Measurements from ENCODE around the gene ZNF831. TPM values are rescaled to one million over a fixed set of nuclear protein-coding genes. Genes with fewer than 3 reads are reported as not detected.

ZNF831 gene
- total RNA-seq, 1 donor from 2014 or later = 0.32 TPM

DNA sequence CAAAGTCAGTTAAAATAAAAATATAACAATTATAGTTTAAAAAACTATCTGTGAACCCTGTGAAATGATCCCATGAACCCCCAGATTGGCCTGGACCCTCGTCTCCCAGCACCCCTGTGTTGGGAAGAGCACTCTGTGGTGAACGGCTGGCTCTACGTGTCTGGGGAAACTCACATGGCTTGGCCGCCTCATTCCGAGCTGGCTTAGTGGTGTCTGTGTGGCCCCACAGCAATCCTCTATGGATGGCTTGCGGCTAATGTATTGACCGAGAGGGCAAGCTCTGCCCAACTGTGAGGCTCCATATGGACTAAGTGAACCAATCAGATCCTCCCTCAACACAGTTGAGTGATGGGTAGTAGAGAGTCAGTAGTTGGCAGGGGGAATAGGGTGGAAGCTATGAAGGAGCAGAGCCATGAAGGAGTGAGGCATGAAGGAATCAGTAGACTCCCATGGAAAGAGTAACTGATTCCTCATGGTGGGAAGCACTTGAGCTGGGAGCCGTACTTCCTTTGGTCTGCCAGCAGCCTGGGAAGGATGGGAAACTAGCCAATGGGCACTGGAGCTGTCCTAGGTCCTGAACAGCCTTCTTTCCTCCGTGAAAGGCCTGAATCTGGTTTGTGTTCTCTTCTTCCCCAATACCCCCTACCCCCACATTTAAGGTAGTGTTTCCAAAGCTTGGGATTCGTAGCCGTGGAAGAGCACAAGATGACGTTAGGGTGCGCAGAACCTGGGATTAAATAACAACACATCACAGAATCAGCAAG, 21.6 kb upstream of the ZNF831 start:
- peak; percentile 53 for DNase-seq (ENCODE audit: low spot score)

DNA sequence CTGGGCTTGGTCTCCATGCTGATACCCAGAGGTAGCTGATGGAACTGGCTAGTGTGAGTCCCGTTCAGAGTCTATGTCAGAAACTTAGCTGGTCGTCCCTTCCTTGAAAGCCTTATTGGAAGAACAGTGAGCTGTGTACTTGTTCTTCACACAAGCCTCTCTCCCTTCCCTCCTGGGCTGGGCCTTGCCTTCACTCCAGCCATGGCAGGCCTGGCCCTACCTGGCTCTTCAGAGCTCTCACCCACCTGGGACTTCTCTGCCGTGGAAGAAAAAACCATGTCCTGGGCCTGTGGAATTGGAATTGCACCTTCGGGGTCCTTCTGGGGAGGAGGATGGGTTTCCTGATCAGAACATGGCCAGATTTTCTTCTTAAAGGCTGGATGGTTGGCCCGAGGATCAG, 20.3 kb upstream of the ZNF831 start:
- peak; percentile 55 for DNase-seq (ENCODE audit: low spot score)

DNA sequence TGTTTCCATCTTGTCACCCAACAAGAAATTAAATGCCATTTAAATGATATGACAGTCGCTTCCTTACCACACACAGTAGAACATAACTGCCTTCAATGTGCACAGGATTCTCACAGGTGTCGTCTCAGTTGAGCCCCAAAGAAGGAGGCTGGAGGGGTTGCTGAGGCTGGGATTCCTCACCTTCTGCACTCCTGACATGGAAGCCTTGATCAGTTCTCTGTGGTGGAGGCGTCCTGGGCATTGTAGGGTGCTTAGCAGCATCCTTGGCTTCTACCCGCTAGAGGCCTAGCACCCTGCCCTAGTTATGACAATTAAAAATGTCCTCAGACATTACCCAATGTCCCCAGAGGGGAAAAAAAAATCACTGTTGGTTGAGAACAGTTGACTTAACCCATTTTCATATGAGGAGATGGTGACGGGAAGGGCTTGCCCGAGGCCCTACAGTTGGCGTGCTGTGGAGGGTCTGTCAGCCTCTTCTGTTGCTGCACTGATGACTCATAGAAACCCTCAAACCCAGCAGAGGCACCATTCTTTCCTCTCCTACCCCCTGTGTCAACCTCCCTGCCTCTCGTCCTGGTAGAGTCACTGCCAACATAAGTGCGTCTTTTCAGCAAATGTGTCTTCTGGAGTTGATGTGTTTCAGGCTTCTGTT, 19.3 kb upstream of the ZNF831 start:
- peak; percentile 55 for DNase-seq (ENCODE audit: low spot score)

DNA sequence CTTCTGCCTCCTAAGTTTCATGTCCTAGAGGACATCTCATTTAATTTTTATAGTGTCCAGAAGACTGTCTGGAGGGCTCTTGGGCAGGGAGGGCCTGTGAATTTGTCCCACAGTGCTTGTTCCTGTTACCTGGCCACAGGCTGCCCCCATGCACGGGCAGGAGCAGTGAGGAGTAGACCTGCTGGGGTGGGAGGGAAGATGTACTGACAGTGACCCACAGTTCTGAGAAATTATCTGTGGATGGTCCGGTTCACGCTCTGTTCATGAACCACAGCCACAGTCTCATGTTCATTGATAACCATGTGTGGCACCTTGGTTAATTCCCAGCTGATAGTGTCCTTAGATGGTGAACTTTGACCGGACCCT, 18.8 kb upstream of the ZNF831 start:
- no peak for DNase-seq (ENCODE audit: low spot score)

DNA sequence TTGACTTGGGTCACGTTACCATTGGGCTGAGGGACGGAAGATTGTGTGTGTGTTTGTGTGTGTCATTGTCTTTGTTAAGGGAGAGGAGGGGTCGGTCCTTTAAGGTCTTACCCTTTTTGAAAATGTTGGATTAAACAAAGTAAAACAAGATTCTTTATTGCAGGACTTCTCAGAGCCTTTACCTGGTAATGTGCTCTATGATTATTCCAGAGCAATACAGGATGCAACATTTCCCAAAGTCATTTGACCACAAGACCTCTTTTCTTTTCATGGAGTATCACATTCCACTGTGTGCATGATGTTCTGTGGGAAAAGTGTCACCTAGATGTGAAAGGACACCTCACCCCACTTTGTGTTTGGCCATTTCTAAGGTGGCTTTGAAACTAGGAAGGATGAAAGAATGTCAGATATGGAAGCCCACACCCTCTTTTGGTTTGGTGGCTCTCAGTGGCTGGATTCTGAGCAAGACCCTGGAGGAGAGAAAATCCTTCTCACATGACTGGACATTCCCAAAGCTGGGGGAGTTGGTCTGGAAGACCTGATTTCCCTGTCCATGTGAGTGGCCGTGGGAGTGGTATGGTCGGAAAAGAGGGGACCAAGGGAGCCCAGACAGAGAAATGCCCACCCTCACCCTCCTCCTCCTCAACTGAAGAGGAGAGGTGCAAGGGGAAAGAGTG, 18.2 kb upstream of the ZNF831 start:
- DNase-seq (ENCODE audit: low spot score) = peak; percentile 30

DNA sequence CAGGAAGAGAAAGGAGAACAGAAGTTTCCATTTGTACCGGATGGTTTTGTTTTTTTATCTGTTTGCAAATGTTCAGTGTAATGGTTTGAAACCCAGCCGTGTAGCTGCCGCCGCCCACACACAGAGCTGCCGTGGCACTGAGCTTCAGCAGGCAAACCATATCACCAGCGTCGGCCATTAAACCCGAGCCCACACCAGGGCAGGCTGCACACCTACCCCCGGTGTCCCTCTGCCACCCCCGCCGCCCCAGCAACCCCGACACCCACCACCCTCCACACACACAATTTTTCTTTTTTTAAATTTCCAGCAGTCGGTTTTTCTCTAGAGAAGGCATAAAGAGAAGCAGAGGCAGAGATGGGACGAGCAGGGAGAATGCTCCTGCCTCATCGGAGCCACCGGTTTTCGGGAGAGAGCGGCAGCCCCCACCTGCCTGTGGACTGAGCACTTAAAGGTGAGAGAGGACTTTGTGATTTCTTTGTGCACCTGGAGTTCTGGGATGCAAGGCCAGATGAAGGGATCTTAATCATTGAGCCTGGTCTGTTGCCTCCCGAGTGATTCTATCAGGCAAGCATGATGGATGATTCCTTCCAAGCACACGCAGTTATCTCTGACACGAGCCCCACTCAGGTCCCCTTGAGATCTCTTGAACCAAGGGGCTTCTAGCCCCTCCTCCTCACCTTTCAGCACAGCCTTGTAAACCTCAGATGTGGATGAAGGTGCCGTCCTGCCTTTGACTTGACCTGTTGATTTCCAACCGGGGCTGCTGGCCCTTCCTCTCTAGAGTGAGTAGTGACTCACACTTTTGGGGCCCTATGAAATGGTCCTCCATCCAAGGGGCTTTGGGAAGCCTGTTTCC, 17.5 kb upstream of the ZNF831 start:
- DNase-seq (ENCODE audit: low spot score) = peak; percentile 72

DNA sequence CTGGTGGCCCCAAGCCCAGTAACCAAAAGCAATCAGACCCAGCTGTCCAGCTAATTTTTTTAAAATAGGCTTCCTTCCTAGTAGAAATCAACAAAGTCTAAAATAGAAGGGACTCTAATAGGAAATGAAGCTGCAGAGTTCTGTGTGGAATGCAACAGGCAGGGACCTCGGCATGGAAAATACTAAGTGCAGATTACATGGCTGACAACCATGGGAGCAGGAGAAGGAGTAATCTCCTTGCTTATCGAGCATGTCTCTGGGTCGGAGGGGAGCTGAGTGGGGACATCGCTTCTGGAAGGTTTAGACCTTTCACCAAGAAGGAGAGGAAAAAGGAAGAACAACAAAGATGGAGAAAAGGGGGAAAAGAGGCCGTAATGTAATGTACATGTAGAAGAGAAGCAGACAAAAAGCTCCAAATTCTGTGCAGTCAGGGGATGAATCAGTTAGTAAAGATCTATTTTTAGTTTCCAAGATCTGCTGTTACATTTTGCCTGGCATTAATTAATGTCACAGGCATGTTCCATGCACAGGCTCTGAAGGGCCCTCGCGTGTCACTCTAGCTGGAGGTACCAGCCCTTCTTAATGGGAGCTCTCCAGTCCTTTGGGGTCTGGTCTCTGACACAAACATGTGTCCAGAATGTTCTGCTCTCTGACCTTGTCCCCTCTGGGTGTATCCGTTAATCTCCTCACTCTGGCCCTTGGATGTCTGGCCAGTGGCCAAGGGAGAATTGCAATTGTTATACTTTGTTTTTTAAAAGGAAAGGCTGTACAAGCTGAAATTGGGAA, 16.6 kb upstream of the ZNF831 start:
- DNase-seq (ENCODE audit: low spot score) = peak; percentile 55

DNA sequence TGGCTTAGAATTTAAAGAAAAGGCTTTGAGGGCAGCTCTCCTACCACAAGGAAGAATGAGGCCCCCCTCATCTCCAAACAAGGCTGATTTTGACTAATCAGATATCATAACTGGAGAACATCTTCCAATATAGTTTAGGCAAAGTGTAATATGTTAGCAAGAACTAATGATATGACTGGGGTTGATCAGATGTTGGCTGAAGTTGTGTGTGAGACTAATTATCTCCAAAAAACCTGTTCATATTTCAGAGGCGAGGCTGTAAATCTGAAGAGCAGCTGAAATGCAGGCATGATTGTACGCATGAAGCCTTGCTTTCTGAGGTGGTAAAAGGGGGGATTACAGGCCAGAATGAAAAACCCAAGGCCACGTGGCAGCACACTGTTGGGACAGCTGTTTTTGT, 16.0 kb upstream of the ZNF831 start:
- DNase-seq (ENCODE audit: low spot score) = no peak

DNA sequence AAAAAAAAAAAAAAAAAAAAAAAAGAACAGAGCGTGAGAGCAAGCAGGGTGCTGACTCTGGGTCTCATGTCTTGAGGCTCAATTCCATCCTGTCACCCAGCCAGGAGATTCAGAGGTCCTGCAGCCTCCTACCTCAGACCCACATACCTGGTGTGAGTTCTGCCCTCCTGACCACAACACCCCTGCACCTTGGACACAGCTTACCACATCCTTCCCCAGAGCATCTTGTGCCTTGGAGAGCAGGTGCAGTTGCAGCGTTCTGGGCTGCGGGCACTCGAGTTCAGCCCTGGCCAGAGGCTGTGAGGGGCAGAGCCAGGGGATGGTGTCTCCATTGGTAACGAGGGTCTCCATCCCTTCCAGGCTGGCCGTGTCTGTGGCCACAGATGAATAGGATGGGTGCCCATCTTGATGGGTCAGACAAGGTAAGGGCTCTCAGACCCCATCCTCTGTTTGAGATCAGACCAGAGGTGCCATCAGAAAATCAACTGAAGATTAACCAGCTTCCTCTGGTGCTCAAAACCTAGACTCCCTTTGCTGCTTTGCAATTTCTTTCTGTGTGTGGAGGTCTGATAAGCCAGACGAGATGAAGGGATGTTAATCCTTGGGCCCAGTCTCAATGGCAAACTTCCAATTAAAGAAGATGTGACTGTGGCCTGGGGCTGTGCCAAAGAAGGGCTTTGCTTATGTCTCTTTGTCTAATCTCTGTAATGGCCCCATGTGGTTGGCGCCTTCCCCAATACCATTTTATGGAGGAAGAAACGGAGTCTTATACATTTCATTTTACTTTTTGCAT, 14.7 kb upstream of the ZNF831 start:
- DNase-seq (ENCODE audit: low spot score) = peak; percentile 87

DNA sequence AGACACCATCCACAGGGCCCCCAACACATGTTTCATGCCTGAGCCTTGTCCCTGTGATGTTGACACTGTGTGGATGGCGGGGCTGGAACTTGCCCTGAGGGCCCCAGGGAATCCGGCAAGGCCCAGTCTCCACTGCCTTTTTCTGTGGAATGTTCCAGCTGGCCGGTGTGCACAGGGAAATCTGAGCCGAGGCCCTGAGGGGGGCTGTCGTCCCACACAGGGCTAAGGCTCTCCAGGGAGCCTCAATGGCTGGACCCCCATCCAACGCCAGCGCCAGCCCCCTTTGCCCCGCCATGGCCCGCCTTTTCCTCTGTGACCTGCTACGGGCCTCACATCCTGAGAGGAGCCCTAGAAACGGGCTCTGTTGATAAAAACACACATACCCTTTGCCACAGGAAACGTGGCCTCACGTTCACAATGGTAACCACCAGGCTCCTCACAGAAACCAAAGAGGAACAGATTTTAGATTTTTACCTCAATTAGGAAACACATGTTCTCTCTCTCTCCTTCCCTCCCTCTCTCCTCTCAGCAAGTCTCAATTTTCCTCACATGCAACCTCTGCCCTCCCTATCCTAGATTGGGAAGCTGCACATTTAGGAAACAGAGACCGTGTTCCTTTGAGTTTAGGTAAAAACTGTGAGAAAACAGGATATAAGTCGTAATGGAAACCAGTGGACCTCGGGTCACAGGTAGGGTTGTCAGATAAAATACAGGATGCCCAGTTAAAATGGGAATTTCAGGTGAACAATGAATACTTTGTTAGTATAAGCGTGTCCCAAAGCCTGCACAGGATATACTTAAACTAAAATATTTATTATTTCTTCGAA, 13.7 kb upstream of the ZNF831 start:
- no peak for DNase-seq (ENCODE audit: low spot score)

DNA sequence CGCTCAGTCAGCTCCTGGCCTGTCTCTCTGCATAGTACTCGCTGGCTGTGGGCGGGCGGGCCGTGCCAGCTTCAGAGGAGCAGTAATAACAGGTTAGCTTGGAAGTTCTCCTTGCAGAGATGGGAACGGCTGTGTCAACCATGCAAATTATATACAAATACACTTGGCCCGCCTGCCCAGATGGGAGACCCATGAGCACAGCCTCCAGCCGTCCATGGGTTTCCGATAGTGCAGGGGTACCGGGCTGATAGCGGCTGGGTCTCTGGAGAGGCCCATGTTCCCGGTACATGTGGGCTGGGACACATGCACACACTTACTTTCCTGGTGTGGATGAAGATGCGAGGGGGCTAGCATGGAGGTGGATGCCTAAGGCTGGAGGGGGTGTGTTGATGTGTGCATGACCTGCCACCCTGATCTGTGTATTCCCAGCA, 12.8 kb upstream of the ZNF831 start:
- no peak for DNase-seq (ENCODE audit: low spot score)

DNA sequence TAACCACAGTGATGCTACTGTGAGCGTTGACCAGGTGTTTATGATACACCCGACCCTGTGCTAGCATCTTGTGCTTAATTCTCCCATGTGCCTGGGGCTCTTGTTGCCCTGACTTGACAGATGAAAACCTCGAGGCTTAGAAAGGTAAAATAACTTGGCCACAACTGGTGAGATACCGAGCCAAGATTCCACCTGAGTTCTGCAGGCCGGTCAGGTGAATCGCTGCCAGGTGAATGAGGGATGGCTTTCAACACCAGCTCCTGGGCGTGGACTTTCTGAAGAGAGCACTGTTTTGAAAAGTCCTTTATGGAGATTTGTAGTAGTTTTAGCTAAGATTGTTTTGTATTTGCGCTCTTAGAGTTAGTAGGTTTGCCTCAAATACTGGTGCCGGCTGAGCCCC, 12.2 kb upstream of the ZNF831 start:
- DNase-seq (ENCODE audit: low spot score) = no peak

DNA sequence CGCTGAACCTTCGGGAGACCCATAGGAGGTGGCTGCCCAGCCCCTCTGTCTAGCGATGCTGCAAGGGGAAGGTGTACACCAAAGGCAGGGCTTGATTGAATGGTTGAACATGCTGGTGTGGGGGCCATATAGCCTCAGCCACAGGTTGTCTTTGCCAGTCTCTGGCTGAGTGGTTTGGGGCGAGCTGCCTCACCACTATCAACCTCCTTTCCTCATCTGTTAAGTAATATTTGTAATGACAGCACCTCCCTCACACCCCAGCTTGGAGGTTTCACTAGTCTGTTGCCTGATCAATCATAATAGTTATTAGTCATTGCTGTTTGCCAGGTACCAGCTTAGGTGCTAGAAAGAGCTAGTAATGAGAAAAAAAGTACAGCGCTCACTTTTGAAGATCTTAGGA, 11.8 kb upstream of the ZNF831 start:
- DNase-seq (ENCODE audit: low spot score) = no peak

DNA sequence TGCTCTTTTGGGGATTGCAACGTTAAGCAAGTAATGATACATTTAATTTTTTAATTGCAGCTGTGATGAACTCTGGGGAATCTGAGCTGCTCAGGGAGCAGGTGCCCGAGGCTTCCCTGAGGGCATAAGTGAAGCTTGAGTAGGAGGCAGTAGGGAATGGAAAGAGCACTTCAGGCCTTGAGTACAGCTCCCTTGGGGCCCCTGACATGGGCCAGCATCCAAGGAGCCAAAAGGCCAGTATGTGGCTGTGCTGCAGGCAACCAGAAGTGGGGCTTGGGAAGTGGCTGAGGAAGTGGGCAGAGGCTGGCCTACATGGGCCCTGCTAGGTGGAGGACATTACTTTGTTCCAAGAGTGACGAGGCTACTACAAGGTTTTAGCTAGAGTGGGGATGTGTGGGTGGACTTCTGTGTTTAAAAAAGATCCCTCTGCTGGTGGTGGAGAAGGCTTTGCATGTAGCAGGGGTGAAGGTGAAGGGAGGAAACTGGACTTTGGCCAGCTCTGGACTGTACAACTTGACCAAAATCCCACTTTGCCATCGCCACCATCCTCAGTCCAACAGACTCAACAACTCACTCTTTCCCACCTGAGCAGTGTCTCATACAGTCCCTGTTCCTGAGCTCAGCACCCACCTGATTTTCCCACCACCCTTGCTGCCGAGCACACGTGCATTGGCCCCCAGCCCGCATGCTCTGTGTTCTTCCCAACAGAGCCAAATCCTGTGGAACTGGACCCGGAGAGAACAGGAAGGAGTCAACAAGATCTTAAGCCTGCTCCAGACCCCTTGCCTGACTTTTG, 10.9 kb upstream of the ZNF831 start:
- no peak for DNase-seq (ENCODE audit: low spot score)

DNA sequence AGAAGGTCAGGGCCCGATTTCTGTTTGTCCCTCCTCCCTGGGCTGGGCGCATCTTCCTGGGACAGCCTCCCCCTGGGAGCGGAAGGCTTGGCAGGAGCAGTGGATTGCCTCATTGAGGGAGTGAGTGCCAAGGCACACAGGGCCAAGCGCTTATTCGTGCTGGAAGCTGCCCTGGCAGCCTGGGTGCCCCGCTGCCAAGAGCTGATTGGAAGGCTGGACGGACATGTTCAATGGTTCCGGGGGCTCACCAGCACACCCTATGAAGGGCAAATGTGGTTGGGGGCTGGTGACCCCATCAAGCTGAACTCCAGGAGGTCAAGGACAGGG, 10.3 kb upstream of the ZNF831 start:
- DNase-seq (ENCODE audit: low spot score) = no peak

DNA sequence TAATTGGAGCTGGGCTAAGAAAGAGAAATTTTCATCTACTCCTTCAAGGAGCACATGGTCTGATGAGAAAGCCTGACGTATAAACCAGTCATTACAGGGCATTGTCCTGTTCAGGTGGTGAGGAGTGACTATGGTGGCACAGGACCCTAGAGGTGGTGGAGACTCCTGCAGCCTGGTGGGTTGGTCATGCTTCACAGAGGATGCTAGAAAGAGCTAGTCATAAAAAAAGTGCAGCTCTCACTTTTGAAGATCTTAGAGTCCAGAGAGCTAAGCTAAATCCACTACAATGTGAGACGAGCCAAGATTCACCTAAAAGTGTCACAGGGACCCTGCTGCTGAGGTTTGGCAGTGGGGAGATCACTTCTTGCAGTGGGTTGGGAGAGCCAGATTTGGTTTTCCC, 9.8 kb upstream of the ZNF831 start:
- DNase-seq (ENCODE audit: low spot score) = no peak

DNA sequence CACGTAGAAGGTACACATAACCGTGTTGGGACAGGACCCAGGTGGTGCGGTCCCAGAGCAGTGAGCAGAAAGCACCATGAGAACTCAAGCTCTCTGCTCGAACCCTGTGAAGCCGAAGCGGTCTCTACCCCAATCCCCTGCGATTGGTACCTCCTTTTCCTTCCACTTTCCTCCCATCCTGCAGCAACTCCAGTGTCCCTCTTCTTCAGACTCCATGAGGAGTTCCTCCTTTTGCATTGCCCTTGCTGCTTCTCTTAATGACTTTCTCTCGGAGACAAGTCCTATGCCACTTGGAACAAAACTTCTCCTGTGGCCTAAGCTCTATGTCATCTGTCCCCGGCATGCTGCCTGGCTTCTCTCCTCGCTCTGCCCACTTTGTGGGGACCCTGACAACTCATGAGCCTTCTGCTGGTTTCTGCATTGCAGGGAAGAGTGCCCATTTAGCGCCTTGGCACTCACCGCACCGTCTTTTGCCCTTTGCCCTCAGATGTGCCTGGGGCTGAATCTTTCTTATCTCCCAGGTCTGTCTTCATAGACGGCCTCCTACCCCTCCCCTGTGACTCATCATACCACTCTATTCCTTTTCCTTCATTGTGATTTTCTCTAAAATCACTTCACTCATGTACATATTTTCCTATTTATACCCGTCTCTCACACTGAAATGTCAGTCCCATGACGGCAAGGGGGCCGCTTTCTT, 9.2 kb upstream of the ZNF831 start:
- no peak for DNase-seq (ENCODE audit: low spot score)

DNA sequence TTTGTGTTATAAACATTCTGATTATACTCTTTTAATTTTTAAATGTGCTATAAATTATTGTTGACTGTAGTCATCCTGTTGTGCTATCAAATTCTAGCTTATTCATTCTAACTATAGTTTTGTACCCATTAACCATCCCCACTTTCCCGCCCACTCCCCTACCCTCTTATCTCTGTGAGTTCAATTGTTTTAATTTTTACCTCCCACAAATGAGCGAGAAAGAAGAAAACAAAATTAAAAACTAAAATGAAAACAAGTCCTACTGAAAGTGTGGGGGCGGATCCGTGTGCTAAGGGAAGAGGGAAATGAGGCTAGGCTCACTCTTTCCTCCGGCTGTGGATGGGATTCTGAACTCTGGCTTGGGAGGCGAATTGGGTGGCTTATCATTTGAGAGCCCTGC, 6.6 kb upstream of the ZNF831 start:
- no peak for DNase-seq (ENCODE audit: low spot score)

All from mesenteric fat pad (tissue), 1 donor.